ENCODE data around the gene SLC31A1.
"Not testable (repeated sequence)": the region's sequence is repeated elsewhere in the genome, so short reads cannot be mapped to it uniquely, and the experiment has no call there.

SLC31A1 gene

GRCh38 chr9:113293285-113293878 lies 72.0 kb downstream of the SLC31A1 start:
- in situ Hi-C loops (cut with HindIII; ENCODE audit: low pct_ligation_motif_present, low sequenced_read_pairs): no loop called here
- Histone ChIP-seq H3K36me3 (replicated peaks) (peaks cover 50% of the 10 kb centered on the region), H3K27me3 (replicated peaks) (no peaks in the 10 kb centered on the region), H3K4me3 (ENCODE audit: low read depth, low read length) (no peak overlapping the region), H3K27ac (no peak overlapping the region)
- TF ChIP-seq CTCF (IDR thresholded peaks at IDR 0.05; ENCODE audit: low read depth, low read length, missing control alignments): no peak
- DNase-seq: no peak

DNA sequence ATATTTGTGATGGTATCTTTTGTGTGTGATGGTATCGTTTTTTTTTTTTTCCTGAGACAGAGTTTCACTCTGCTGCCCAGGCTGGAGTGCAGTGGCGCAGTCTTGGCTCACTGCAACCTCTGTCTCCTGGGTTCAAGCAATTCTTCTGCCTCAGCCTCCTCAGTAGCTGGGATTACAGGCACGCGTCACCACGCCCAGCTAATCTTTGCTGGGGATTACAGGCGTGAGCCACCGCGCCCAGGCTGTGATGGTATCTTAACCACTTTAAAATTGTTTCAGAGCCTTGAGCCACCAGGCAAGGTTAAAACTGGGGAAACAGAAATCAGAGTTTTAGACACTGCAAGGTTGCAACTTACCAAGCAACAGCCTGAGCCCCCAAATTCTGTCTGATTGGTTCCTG lies 74.9 kb downstream of the SLC31A1 start:
- in situ Hi-C loops (cut with HindIII; ENCODE audit: low pct_ligation_motif_present, low sequenced_read_pairs); H3K27me3 ChIP-seq (replicated peaks); H3K4me3 ChIP-seq (ENCODE audit: low read depth, low read length); DNase-seq; H3K27ac ChIP-seq: not testable (repeated sequence)
- peaks cover 26% of the 10 kb centered on the region for H3K36me3 ChIP-seq (replicated peaks)

GRCh38 chr9:113296796-113297558 lies 75.6 kb downstream of the SLC31A1 start:
- Histone ChIP-seq H3K4me3 (ENCODE audit: low read depth, low read length) (no peak overlapping the region), H3K27ac (no peak overlapping the region), H3K27me3 (replicated peaks) (no peaks in the 10 kb centered on the region), H3K36me3 (replicated peaks) (peaks cover 18% of the 10 kb centered on the region)
- no peak for TF ChIP-seq CTCF (IDR thresholded peaks at IDR 0.05; ENCODE audit: low read depth, low read length, missing control alignments)
- no peak for DNase-seq
- in situ Hi-C loops (cut with HindIII; ENCODE audit: low pct_ligation_motif_present, low sequenced_read_pairs): no loop called here

GRCh38 chr9:113298311-113298710 lies 77.0 kb downstream of the SLC31A1 start:
- TF ChIP-seq CTCF (IDR thresholded peaks at IDR 0.05; ENCODE audit: low read depth, low read length, missing control alignments): no peak
- no peak overlapping the region for H3K4me3 ChIP-seq (ENCODE audit: low read depth, low read length)
- H3K27ac ChIP-seq: no peak overlapping the region
- peaks cover 5% of the 10 kb centered on the region for H3K36me3 ChIP-seq (replicated peaks)
- in situ Hi-C loops (cut with HindIII; ENCODE audit: low pct_ligation_motif_present, low sequenced_read_pairs): no loop called here
- DNase-seq: no peak
- no peaks in the 10 kb centered on the region for H3K27me3 ChIP-seq (replicated peaks)

- DNase-seq: no peak
- no peak overlapping the region for H3K4me3 ChIP-seq (ENCODE audit: low read depth, low read length)
- no peak for TF ChIP-seq CTCF (IDR thresholded peaks at IDR 0.05; ENCODE audit: low read depth, low read length, missing control alignments)
- no peaks in the 10 kb centered on the region for H3K36me3 ChIP-seq (replicated peaks)
- in situ Hi-C loops (cut with HindIII; ENCODE audit: low pct_ligation_motif_present, low sequenced_read_pairs): no loop called here
- H3K27me3 ChIP-seq (replicated peaks): no peaks in the 10 kb centered on the region
- no peak overlapping the region for H3K27ac ChIP-seq
Measured at GRCh38 chr9:113298924-113299770, 77.8 kb downstream of the SLC31A1 start.

- DNase-seq: no peak
- no peak for TF ChIP-seq CTCF (IDR thresholded peaks at IDR 0.05; ENCODE audit: low read depth, low read length, missing control alignments)
- Histone ChIP-seq H3K27ac (no peak overlapping the region), H3K27me3 (replicated peaks) (no peaks in the 10 kb centered on the region), H3K36me3 (replicated peaks) (no peaks in the 10 kb centered on the region), H3K4me3 (ENCODE audit: low read depth, low read length) (no peak overlapping the region)
- in situ Hi-C loops (cut with HindIII; ENCODE audit: low pct_ligation_motif_present, low sequenced_read_pairs): no loop called here
Measured at GRCh38 chr9:113299800-113300292, 78.5 kb downstream of the SLC31A1 start.
